ENCODE measurements around the gene ADGRV1. TPM values are rescaled to one million over a fixed set of nuclear protein-coding genes. Genes with fewer than 3 reads are reported as not detected.

The ADGRV1 gene
- total and polyA plus RNA-seq, 8 donors = 0.75 to 10.3 (median 4.0) TPM

DNA sequence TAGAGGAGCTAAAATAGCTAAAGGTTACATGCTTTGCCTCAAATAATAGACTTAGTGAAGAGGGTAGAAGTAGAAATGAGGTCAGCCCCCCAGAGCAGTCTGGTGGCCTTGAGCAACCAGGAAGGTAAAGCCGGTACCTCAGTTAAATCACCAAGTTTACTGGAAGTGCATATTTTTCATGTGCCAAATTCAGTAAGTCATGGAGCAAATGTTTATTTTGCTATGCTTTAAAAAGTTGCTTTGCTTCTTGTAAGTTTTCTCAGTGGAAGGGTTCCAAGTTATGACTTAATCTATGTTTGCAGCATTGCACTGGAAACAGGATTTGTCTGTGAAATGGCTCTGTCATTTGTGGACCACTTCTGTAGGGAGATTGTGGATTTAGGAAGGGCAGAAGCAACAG, 567.9 kb downstream of the ADGRV1 start:
- Histone ChIP-seq H3K36me3 (no peaks in the 10 kb centered on the region), H3K4me1 (peaks cover 34 to 70% (median 46%) of the 10 kb centered on the region in 4 donors), H3K27me3 (no peaks in the 10 kb centered on the region), H3K4me3 (no peak overlapping the region), H3K27ac (peak overlapping the region; percentile 58 to 86 (median 76)), H3K9me3 (no peaks in the 10 kb centered on the region)
- 11 to 29% (median 22%) methylated on average over 1 of the region's 1 CpG for WGBS, 5 donors
- DNase-seq = peak in 1 of 2 donors; percentile 83
- TF ChIP-seq POLR2AphosphoS5 (IDR thresholded peaks at IDR 0.05) (peak; percentile 11 to 78 (median 30)), EP300 (IDR thresholded peaks at IDR 0.05) (no peak), POLR2A (IDR thresholded peaks at IDR 0.05) (no peak)
- TF ChIP-seq, protein P1, sequence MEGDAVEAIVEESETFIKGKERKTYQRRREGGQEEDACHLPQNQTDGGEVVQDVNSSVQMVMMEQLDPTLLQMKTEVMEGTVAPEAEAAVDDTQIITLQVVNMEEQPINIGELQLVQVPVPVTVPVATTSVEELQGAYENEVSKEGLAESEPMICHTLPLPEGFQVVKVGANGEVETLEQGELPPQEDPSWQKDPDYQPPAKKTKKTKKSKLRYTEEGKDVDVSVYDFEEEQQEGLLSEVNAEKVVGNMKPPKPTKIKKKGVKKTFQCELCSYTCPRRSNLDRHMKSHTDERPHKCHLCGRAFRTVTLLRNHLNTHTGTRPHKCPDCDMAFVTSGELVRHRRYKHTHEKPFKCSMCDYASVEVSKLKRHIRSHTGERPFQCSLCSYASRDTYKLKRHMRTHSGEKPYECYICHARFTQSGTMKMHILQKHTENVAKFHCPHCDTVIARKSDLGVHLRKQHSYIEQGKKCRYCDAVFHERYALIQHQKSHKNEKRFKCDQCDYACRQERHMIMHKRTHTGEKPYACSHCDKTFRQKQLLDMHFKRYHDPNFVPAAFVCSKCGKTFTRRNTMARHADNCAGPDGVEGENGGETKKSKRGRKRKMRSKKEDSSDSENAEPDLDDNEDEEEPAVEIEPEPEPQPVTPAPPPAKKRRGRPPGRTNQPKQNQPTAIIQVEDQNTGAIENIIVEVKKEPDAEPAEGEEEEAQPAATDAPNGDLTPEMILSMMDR (IDR thresholded peaks at IDR 0.05) = no peak
- intact Hi-C loops (cut with DNase I; ENCODE audit: low total_unique reads) = no loop called here

DNA sequence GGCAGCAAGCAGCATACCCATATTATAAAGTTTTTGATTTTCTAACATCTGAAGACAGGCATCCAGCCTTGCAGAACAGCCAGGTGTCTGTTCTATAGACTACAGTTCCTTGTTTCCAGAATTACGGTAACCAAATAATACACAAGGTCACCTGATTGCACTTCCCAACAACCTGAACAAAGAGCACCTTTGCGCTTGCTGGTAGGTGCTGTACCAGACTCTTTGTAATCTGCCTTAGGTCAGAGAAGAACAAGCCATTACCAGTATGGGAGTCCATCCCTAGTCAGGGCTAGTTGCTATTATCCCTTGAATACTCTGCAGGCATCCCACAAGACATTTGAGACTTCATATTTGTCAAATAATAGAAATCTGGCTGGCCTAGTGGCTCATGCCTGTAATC, 568.3 kb downstream of the ADGRV1 start:
- Histone ChIP-seq H3K27ac (peak overlapping the region; percentile 58 to 86 (median 76)), H3K9me3 (no peaks in the 10 kb centered on the region), H3K36me3 (no peaks in the 10 kb centered on the region), H3K4me1 (peaks cover 31 to 70% (median 43%) of the 10 kb centered on the region in 4 donors), H3K4me3 (no peak overlapping the region), H3K27me3 (no peaks in the 10 kb centered on the region)
- 34 to 51% (median 39%) methylated on average over 2 of the region's 2 CpGs for WGBS, 5 donors
- intact Hi-C loops (cut with DNase I; ENCODE audit: low total_unique reads) = no loop called here
- TF ChIP-seq POLR2AphosphoS5 (IDR thresholded peaks at IDR 0.05) (no peak), EP300 (IDR thresholded peaks at IDR 0.05) (no peak), POLR2A (IDR thresholded peaks at IDR 0.05) (no peak)
- TF ChIP-seq, protein P1 (IDR thresholded peaks at IDR 0.05) = no peak
- DNase-seq = no peak

DNA sequence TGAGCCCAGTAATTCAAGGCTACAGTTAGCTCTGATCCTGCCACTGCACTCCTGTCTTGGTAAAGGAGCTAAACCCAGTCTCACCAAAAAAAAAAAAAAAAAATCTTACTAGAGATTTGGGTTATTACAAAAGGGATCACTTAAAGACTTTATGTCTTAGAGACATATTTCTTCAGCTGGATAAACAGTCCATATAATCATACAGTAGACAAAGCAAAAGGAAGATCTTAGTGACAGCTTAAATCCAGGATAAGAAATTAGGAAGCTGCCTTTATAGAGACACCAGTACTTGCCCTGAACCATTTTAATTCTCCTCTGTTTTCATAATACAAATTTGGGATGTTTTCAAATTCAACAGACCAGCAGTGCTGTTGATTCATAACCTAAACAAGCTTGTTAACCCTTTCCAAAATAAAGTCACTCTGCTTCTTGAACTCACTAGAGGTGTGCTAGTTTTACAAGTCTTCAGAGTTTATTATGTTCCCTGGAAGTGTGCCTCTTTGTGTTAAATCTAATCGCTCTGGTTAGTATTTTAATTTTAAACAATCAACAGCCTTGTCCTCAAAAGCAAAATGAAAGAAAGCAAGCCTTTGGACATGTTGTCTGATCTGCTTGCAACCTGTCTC, 569.0 kb downstream of the ADGRV1 start:
- TF ChIP-seq POLR2A (IDR thresholded peaks at IDR 0.05) (no peak), POLR2AphosphoS5 (IDR thresholded peaks at IDR 0.05) (no peak), EP300 (IDR thresholded peaks at IDR 0.05) (no peak)
- TF ChIP-seq, protein P1 (IDR thresholded peaks at IDR 0.05) = no peak
- DNase-seq = no peak
- peak overlapping the region; percentile 58 to 86 (median 76) for H3K27ac ChIP-seq
- no peak overlapping the region for H3K4me3 ChIP-seq
- peaks cover 31 to 66% (median 41%) of the 10 kb centered on the region in 4 donors for H3K4me1 ChIP-seq
- no peaks in the 10 kb centered on the region for H3K36me3 ChIP-seq
- 13 to 38% (median 23%) methylated on average over 1 of the region's 1 CpG for WGBS, 5 donors
- intact Hi-C loops (cut with DNase I; ENCODE audit: low total_unique reads) = no loop called here
- H3K9me3 ChIP-seq = no peaks in the 10 kb centered on the region
- H3K27me3 ChIP-seq = no peaks in the 10 kb centered on the region

DNA sequence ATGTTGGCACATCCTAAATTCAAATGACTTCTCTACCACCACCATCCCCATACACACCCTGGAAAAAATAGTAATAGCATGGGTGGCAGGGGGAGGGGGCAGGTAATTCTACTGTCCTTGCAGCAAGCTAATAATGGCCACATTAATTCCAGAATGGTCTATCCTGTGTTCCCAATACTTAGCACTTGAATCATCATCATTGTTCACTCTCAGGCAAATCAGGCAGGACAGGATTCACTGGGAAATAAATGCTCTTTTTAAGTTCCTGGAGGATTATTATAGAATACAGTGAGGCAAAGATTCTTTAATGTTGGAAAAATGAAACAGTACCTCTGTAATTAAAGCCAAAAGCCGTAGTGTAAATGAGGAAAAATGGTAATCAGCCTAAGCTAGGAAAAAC, 570.0 kb downstream of the ADGRV1 start:
- intact Hi-C loops (cut with DNase I; ENCODE audit: low total_unique reads) = no loop called here
- peaks cover 31 to 56% (median 40%) of the 10 kb centered on the region in 4 donors for H3K4me1 ChIP-seq
- H3K9me3 ChIP-seq = no peaks in the 10 kb centered on the region
- no peaks in the 10 kb centered on the region for H3K36me3 ChIP-seq
- TF ChIP-seq EP300 (IDR thresholded peaks at IDR 0.05) (no peak), POLR2A (IDR thresholded peaks at IDR 0.05) (no peak), POLR2AphosphoS5 (IDR thresholded peaks at IDR 0.05) (no peak)
- TF ChIP-seq, protein P1 (IDR thresholded peaks at IDR 0.05) = no peak
- H3K27me3 ChIP-seq = no peaks in the 10 kb centered on the region
- peak overlapping the region in 3 of 5 donors; percentile 76 to 86 (median 83) for H3K27ac ChIP-seq
- 85 to 97% (median 93%) methylated on average over 1 of the region's 1 CpG for WGBS, 5 donors
- no peak overlapping the region for H3K4me3 ChIP-seq
- DNase-seq = no peak

Data from stomach (tissue), 9 donors.